PC-3 (cell line): ENCODE results near the gene NKIRAS2.

ENCODE experiments used
- EZH2 ChIP-seq: fragments of 300-600 bp; sonication (generic); IDR thresholded peaks from one replicate; pipeline ENCODE4 v1.6.1; 2017; ENCODE audit warnings: antibody characterized with exemption, mild to moderate bottlenecking, low read length; ENCODE audit not compliant: unreplicated experiment
- EZH2phosphoT487 ChIP-seq: fragments of 300-600 bp; sonication (generic); IDR thresholded peaks from 2 replicates; pipeline ENCODE4 v1.6.1; 2018; ENCODE audit warnings: mild to moderate bottlenecking, antibody characterized with exemption, low read length, borderline replicate concordance
- TF ChIP-seq, protein P1 (sequence below): fragments of 300-600 bp; sonication (generic); conservative IDR thresholded peaks from 2 replicates; pipeline ENCODE4 v1.5.1; 2017; ENCODE audit warnings: antibody characterized with exemption, low read depth, mild to moderate bottlenecking, low read length

DNA sequence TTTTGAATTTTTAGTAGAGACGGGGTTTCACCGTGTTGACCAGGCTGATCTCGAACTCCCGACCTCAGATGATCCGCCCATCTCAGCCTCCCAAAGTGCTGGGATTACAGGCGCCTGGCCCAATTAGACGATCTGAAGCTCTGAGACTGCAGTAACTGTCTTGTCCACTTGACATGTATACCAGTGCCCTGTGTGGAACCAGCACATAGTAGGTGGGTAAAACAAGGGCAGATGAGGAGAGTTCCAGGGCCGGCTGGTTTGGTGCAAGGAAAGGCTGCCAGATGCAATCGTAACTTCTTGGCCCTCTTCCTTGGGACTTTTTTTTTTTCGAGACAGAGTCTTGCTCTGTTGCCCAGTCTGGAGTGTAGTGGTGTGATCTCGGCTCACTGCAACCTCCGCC lies 27.5 kb downstream of the NKIRAS2 start:
- TF ChIP-seq, protein P1, sequence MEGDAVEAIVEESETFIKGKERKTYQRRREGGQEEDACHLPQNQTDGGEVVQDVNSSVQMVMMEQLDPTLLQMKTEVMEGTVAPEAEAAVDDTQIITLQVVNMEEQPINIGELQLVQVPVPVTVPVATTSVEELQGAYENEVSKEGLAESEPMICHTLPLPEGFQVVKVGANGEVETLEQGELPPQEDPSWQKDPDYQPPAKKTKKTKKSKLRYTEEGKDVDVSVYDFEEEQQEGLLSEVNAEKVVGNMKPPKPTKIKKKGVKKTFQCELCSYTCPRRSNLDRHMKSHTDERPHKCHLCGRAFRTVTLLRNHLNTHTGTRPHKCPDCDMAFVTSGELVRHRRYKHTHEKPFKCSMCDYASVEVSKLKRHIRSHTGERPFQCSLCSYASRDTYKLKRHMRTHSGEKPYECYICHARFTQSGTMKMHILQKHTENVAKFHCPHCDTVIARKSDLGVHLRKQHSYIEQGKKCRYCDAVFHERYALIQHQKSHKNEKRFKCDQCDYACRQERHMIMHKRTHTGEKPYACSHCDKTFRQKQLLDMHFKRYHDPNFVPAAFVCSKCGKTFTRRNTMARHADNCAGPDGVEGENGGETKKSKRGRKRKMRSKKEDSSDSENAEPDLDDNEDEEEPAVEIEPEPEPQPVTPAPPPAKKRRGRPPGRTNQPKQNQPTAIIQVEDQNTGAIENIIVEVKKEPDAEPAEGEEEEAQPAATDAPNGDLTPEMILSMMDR: no peak
- no peak for TF ChIP-seq EZH2
- TF ChIP-seq EZH2phosphoT487: no peak
